Measurements from ENCODE around the gene FAM107B. TPM values are rescaled to one million over a fixed set of nuclear protein-coding genes. Genes with fewer than 3 reads are reported as not detected.

Gene FAM107B
- total RNA-seq, 4 donors from 2014 or later = 19.5 to 35.2 (median 25.6) TPM

DNA sequence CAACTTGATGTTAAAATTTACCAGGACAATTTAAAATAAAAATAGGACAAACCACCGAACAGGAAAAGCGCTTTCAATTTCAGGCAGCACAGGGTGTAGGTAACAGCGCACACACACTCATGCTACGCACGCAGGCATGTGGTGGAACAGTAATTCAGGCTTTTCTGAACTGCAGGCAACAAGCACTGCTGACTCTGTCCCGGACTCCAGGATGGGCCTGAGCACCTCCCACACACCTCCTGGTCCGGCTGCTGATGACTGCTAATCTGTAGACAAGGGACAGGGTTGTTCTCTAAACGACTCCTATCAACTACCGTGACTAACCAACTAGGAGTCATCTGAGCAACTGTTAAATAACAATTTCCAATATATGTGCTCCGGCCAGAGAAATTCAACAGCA, 251.4 kb downstream of the FAM107B start:
- H3K27ac ChIP-seq = no peak overlapping the region
- no peaks in the 10 kb centered on the region for H3K27me3 ChIP-seq
- DNase-seq (ENCODE audit: low spot score in 2 of 2) = no peak
- WGBS = 95% methylated on average over 10 of the region's 10 CpGs
- peaks cover 23% of the 10 kb centered on the region for H3K36me3 ChIP-seq
- no peak overlapping the region for H3K4me3 ChIP-seq
- TF ChIP-seq, protein P1, sequence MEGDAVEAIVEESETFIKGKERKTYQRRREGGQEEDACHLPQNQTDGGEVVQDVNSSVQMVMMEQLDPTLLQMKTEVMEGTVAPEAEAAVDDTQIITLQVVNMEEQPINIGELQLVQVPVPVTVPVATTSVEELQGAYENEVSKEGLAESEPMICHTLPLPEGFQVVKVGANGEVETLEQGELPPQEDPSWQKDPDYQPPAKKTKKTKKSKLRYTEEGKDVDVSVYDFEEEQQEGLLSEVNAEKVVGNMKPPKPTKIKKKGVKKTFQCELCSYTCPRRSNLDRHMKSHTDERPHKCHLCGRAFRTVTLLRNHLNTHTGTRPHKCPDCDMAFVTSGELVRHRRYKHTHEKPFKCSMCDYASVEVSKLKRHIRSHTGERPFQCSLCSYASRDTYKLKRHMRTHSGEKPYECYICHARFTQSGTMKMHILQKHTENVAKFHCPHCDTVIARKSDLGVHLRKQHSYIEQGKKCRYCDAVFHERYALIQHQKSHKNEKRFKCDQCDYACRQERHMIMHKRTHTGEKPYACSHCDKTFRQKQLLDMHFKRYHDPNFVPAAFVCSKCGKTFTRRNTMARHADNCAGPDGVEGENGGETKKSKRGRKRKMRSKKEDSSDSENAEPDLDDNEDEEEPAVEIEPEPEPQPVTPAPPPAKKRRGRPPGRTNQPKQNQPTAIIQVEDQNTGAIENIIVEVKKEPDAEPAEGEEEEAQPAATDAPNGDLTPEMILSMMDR (IDR thresholded peaks at IDR 0.05) = no peak
- TF ChIP-seq POLR2AphosphoS5 (IDR thresholded peaks at IDR 0.05) (no peak), EP300 (IDR thresholded peaks at IDR 0.05) (no peak), POLR2A (IDR thresholded peaks at IDR 0.05) (no peak)
- H3K4me1 ChIP-seq = no peaks in the 10 kb centered on the region
- no peaks in the 10 kb centered on the region for H3K9me3 ChIP-seq

DNA sequence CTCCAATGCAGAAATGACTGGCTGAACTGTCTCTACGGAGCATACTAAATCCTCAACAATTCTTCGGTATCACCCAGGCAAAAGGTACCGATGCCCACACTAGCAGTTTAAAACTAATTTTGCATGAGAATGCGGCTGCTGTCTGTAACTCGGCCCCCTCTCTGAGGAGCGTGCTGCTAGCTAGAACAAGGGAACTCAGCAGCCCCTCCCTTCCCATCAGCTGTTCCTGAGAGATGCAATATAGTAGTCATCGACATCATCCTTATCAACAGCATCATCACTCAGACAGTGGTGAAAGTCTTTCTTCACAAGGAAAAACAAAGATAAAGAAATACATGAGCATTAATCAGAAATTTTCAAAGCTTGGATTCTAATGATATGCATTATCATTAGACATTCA, 254.9 kb downstream of the FAM107B start:
- 85% methylated on average over 7 of the region's 7 CpGs for WGBS
- Histone ChIP-seq H3K27ac (peak overlapping the region; percentile 54), H3K27me3 (no peaks in the 10 kb centered on the region), H3K9me3 (no peaks in the 10 kb centered on the region), H3K36me3 (peaks cover 23% of the 10 kb centered on the region), H3K4me1 (no peaks in the 10 kb centered on the region), H3K4me3 (no peak overlapping the region)
- no peak for TF ChIP-seq POLR2AphosphoS5 (IDR thresholded peaks at IDR 0.05)
- DNase-seq (ENCODE audit: low spot score in 2 of 2) = no peak

DNA sequence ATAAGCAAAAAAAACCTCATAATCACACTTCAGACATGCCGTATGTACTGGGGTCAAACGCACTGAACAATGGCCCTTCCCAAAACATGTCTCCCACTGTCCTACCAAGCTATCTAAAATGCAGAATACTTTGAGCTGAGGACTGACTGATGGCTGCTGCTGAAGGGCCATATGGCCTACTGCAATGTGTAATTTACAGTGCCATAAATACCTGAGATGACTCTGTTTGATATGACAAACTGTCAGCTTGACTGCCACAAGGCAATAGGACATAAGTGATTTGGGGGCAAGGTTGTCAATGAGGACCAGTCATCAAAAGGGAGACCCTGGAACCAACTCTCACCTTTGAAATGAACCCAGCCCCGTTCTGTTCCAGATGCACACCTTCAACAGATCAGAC, 256.5 kb downstream of the FAM107B start:
- 87% methylated on average over 3 of the region's 3 CpGs for WGBS
- H3K36me3 ChIP-seq = peaks cover 23% of the 10 kb centered on the region

DNA sequence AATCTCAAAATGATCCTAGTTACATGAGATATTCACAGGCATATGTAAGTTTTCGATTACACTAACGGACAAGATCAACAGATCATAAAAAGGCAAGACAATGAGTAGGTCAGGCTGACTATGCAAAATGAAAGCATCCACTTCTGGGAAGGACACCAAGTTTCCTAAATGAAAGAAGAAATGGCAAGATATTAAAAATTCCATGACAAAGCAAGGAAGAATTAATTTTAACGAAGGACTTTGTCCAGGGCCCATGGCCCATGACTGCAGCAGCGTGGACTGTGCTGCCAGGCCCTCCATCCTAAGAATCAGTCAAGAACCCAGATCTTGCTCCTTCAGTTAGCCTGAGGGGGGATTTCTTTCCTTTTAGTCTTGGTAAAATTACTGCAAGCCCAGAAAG, 261.6 kb downstream of the FAM107B start:
- Histone ChIP-seq H3K27ac (no peak overlapping the region), H3K9me3 (no peaks in the 10 kb centered on the region), H3K4me1 (no peaks in the 10 kb centered on the region), H3K4me3 (no peak overlapping the region), H3K36me3 (no peaks in the 10 kb centered on the region), H3K27me3 (no peaks in the 10 kb centered on the region)
- TF ChIP-seq POLR2AphosphoS5 (IDR thresholded peaks at IDR 0.05) (no peak), EP300 (IDR thresholded peaks at IDR 0.05) (no peak), POLR2A (IDR thresholded peaks at IDR 0.05) (no peak)
- TF ChIP-seq, protein P1 (IDR thresholded peaks at IDR 0.05) = no peak
- no peak for DNase-seq (ENCODE audit: low spot score in 2 of 2)
- 55% methylated on average over 4 of the region's 4 CpGs for WGBS

More for the DNA sequence above, 256.5 kb downstream of the FAM107B start:
- DNase-seq (ENCODE audit: low spot score in 2 of 2) = no peak
- Histone ChIP-seq H3K9me3 (no peaks in the 10 kb centered on the region), H3K27me3 (no peaks in the 10 kb centered on the region), H3K27ac (no peak overlapping the region), H3K4me3 (no peak overlapping the region), H3K4me1 (no peaks in the 10 kb centered on the region)
- TF ChIP-seq POLR2AphosphoS5 (IDR thresholded peaks at IDR 0.05) (no peak), EP300 (IDR thresholded peaks at IDR 0.05) (no peak), POLR2A (IDR thresholded peaks at IDR 0.05) (no peak)
- TF ChIP-seq, protein P1 (IDR thresholded peaks at IDR 0.05) = no peak

DNA sequence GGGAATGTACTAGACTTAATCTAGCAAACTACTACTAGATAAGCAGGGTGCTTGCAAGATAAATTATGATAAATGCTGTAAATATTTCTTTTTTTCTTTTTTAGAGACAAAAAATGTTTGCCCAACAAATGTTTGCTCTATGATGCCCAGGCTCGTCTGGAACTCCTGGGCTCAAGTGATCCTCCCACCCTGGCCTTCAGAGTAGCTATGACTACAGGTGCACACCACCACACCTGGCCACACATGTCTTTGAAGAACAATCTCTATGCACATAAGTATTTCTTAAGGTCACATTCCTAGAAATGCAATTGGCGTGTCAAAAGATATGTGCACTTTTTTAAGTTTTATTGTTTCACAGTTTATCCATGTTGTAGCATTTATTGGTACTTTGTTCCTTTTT, 264.4 kb downstream of the FAM107B start:
- Histone ChIP-seq H3K36me3 (no peaks in the 10 kb centered on the region), H3K27me3 (no peaks in the 10 kb centered on the region), H3K4me3 (no peak overlapping the region), H3K27ac (no peak overlapping the region), H3K4me1 (no peaks in the 10 kb centered on the region), H3K9me3 (no peaks in the 10 kb centered on the region)
- 73% methylated on average over 2 of the region's 2 CpGs for WGBS
- no peak for DNase-seq (ENCODE audit: low spot score in 2 of 2)
- TF ChIP-seq POLR2A (IDR thresholded peaks at IDR 0.05) = no peak

DNA sequence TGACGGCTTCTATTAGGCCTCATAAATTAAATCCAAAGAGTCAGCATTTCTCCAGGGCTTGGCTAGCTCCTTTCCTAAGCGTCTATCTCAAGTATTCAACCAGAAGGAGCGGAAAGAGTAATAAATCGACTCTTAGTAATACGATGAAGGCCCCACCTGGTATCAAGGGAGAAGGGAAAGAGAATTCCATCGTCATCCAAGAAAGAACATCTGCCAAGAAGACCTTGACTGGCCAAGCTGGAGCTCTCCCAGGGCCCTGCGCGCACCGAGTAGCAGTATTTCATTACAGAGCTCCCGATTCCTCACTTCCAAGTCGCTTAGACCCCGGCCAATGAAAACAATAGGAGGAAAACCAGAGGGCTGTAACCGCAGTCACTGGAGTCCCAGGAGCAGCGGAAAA, 266.0 kb downstream of the FAM107B start:
- Histone ChIP-seq H3K36me3 (no peaks in the 10 kb centered on the region), H3K9me3 (no peaks in the 10 kb centered on the region), H3K4me1 (no peaks in the 10 kb centered on the region), H3K27ac (no peak overlapping the region), H3K4me3 (no peak overlapping the region), H3K27me3 (no peaks in the 10 kb centered on the region)
- no peak for TF ChIP-seq POLR2A (IDR thresholded peaks at IDR 0.05)
- no peak for TF ChIP-seq EP300 (IDR thresholded peaks at IDR 0.05)
- TF ChIP-seq, protein P1 (IDR thresholded peaks at IDR 0.05) = no peak
- TF ChIP-seq POLR2AphosphoS5 (IDR thresholded peaks at IDR 0.05) = no peak
- DNase-seq (ENCODE audit: low spot score in 2 of 2) = no peak
- WGBS = 83% methylated on average over 14 of the region's 14 CpGs

Measured in suprapubic skin (tissue), 4 donors.